SK-N-SH treated with all-trans-retinoic acid at 6 μM for 48 hours (cell line): ENCODE data around the gene OSCP1.

Source experiments
- ATAC-seq: fragments of 200-7000 bp; cut with Tn5 transposase; 3 replicates; pipeline ENCODE4 v1.9.1; 2020; ENCODE audit warnings: mild to moderate bottlenecking, moderate library complexity
- ARNTL ChIP-seq: fragments of 450-650 bp; formaldehyde crosslinking; IDR thresholded peaks from 2 replicates; pipeline ENCODE4 v1.5.0; 2020; ENCODE audit warnings: low read depth, mild to moderate bottlenecking, moderate library complexity, borderline replicate concordance
- BACH2 ChIP-seq: fragments of 250-450 bp; sonication (Bioruptor Pico); IDR thresholded peaks from 2 replicates; pipeline ENCODE4 v1.9.0; 2021; ENCODE audit warnings: mild to moderate bottlenecking, borderline replicate concordance
- CSDC2 ChIP-seq: fragments of 250-450 bp; sonication (Bioruptor Pico); IDR thresholded peaks from 2 replicates; pipeline ENCODE4 v1.5.0; 2020; ENCODE audit warnings: mild to moderate bottlenecking, moderate library complexity
- ESRRG ChIP-seq: fragments of 250-450 bp; sonication (Bioruptor Pico); IDR thresholded peaks from 2 replicates; pipeline ENCODE4 v1.6.1; 2021; ENCODE audit warnings: mild to moderate bottlenecking
- GLIS3 ChIP-seq: fragments of 250-450 bp; sonication (Bioruptor Pico); IDR thresholded peaks from 2 replicates; pipeline ENCODE4 v1.5.0; 2020; ENCODE audit warnings: mild to moderate bottlenecking, moderate library complexity
- ISL1 ChIP-seq: fragments of 250-450 bp; sonication (Bioruptor Pico); IDR thresholded peaks from 2 replicates; pipeline ENCODE4 v2.1.2; 2022; ENCODE audit warnings: mild to moderate bottlenecking, moderate library complexity
- OSR1 ChIP-seq: fragments of 250-450 bp; sonication (Bioruptor Pico); IDR thresholded peaks from 2 replicates; pipeline ENCODE4 v1.8.0; 2022; ENCODE audit warnings: moderate library complexity, mild to moderate bottlenecking, inconsistent platforms
- PPARA ChIP-seq: fragments of 250-450 bp; sonication (Bioruptor Pico); IDR thresholded peaks from 2 replicates; pipeline ENCODE4 v1.5.0; 2020; ENCODE audit warnings: mild to moderate bottlenecking, borderline replicate concordance
- RARB ChIP-seq: fragments of 250-450 bp; sonication (Bioruptor Pico); IDR thresholded peaks from 2 replicates; pipeline ENCODE4 v1.8.0; 2021; ENCODE audit warnings: mild to moderate bottlenecking, moderate library complexity
- SNAI2 ChIP-seq: fragments of 250-450 bp; sonication (Bioruptor Pico); IDR thresholded peaks from 2 replicates; pipeline ENCODE4 v1.5.0; 2020; ENCODE audit warnings: mild to moderate bottlenecking, moderate library complexity
- TCF4 ChIP-seq: fragments of 250-450 bp; sonication (Bioruptor Pico); IDR thresholded peaks from 2 replicates; pipeline ENCODE4 v1.8.0; 2021; ENCODE audit warnings: mild to moderate bottlenecking, moderate library complexity, borderline replicate concordance
- TOX ChIP-seq: fragments of 250-450 bp; sonication (Bioruptor Pico); IDR thresholded peaks from 2 replicates; pipeline ENCODE4 v1.8.0; 2021; ENCODE audit warnings: mild to moderate bottlenecking, moderate library complexity, borderline replicate concordance
- ZC3H10 ChIP-seq: fragments of 250-450 bp; sonication (Bioruptor Pico); IDR thresholded peaks from 2 replicates; pipeline ENCODE4 v1.5.1; 2021; ENCODE audit warnings: mild to moderate bottlenecking, moderate library complexity
- ZFP3 ChIP-seq: fragments of 250-450 bp; sonication (Bioruptor Pico); IDR thresholded peaks from 2 replicates; pipeline ENCODE4 v1.5.0; 2020; ENCODE audit warnings: mild to moderate bottlenecking, moderate library complexity
- ZFP30 ChIP-seq: fragments of 450-650 bp; formaldehyde crosslinking; IDR thresholded peaks from 2 replicates; pipeline ENCODE4 v1.5.0; 2022; ENCODE audit warnings: mild to moderate bottlenecking, moderate library complexity
- ZNF565 ChIP-seq: fragments of 450-650 bp; formaldehyde crosslinking; conservative IDR thresholded peaks from 2 replicates; pipeline ENCODE4 v1.5.0; 2020; ENCODE audit warnings: low read depth, mild to moderate bottlenecking, moderate library complexity
- ZNF70 ChIP-seq: fragments of 450-650 bp; formaldehyde crosslinking; IDR thresholded peaks from 2 replicates; pipeline ENCODE4 v1.5.0; 2020; ENCODE audit warnings: mild to moderate bottlenecking, moderate library complexity
- ZNF8 ChIP-seq: fragments of 450-650 bp; formaldehyde crosslinking; IDR thresholded peaks from 2 replicates; pipeline ENCODE4 v1.5.0; 2020; ENCODE audit warnings: mild to moderate bottlenecking, moderate library complexity
- TF ChIP-seq, protein P1 (sequence below): fragments of 250-450 bp; sonication (Bioruptor Pico); IDR thresholded peaks from 2 replicates; pipeline ENCODE4 v1.8.0; 2020; ENCODE audit warnings: mild to moderate bottlenecking, moderate library complexity, borderline replicate concordance
- TF ChIP-seq, protein P2 (sequence below): fragments of 250-450 bp; sonication (Bioruptor Pico); IDR thresholded peaks from 2 replicates; pipeline ENCODE4 v1.5.1; 2020; ENCODE audit warnings: low read depth, mild to moderate bottlenecking, moderate library complexity
- TF ChIP-seq, protein P3 (sequence below): fragments of 250-450 bp; sonication (Bioruptor Pico); IDR thresholded peaks from 2 replicates; pipeline ENCODE4 v1.5.0; 2020; ENCODE audit warnings: mild to moderate bottlenecking, moderate library complexity
- TF ChIP-seq, protein P4 (sequence below): fragments of 250-450 bp; sonication (Bioruptor Pico); IDR thresholded peaks from 2 replicates; pipeline ENCODE4 v1.5.1; 2021; ENCODE audit warnings: mild to moderate bottlenecking, moderate library complexity
- TF ChIP-seq, protein P5 (sequence below): fragments of 250-450 bp; sonication (Bioruptor Pico); IDR thresholded peaks from 2 replicates; pipeline ENCODE4 v1.8.0; 2021; ENCODE audit warnings: low read depth, mild to moderate bottlenecking, moderate library complexity, borderline replicate concordance

The OSCP1 gene

DNA sequence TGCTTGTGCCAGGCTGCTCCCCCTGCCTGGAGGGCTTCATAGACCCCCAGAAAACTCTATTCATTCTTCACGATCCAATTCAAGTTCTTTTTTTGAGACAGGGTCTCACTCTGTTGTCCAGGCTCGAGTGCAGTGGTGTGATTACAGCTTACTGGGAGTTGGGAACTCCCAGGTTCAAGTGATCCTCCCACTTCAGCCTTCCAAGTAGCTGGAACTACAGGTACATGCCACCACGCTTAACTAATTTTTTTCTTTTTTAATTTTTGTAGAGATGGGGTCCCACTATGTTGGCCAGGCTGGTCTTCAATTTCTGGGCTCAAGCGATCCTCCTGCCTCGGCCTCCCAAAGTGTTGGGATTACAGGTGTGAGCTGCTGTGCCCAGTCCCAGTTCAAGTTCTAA is 68.8 kb downstream of the OSCP1 start:
- TF ChIP-seq BACH2 (CRISPR knock-in tag), result no peak
- TF ChIP-seq RARB (CRISPR knock-in tag), result no peak
- TF ChIP-seq ZNF8, result no peak
- TF ChIP-seq, protein P1, sequence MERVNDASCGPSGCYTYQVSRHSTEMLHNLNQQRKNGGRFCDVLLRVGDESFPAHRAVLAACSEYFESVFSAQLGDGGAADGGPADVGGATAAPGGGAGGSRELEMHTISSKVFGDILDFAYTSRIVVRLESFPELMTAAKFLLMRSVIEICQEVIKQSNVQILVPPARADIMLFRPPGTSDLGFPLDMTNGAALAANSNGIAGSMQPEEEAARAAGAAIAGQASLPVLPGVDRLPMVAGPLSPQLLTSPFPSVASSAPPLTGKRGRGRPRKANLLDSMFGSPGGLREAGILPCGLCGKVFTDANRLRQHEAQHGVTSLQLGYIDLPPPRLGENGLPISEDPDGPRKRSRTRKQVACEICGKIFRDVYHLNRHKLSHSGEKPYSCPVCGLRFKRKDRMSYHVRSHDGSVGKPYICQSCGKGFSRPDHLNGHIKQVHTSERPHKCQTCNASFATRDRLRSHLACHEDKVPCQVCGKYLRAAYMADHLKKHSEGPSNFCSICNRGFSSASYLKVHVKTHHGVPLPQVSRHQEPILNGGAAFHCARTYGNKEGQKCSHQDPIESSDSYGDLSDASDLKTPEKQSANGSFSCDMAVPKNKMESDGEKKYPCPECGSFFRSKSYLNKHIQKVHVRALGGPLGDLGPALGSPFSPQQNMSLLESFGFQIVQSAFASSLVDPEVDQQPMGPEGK (CRISPR knock-in tag), result no peak
- TF ChIP-seq ZFP30 (CRISPR knock-in tag), result no peak
- TF ChIP-seq, protein P2, sequence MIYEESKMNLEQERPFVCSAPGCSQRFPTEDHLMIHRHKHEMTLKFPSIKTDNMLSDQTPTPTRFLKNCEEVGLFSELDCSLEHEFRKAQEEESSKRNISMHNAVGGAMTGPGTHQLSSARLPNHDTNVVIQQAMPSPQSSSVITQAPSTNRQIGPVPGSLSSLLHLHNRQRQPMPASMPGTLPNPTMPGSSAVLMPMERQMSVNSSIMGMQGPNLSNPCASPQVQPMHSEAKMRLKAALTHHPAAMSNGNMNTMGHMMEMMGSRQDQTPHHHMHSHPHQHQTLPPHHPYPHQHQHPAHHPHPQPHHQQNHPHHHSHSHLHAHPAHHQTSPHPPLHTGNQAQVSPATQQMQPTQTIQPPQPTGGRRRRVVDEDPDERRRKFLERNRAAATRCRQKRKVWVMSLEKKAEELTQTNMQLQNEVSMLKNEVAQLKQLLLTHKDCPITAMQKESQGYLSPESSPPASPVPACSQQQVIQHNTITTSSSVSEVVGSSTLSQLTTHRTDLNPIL (CRISPR knock-in tag), result no peak
- TF ChIP-seq, protein P3, sequence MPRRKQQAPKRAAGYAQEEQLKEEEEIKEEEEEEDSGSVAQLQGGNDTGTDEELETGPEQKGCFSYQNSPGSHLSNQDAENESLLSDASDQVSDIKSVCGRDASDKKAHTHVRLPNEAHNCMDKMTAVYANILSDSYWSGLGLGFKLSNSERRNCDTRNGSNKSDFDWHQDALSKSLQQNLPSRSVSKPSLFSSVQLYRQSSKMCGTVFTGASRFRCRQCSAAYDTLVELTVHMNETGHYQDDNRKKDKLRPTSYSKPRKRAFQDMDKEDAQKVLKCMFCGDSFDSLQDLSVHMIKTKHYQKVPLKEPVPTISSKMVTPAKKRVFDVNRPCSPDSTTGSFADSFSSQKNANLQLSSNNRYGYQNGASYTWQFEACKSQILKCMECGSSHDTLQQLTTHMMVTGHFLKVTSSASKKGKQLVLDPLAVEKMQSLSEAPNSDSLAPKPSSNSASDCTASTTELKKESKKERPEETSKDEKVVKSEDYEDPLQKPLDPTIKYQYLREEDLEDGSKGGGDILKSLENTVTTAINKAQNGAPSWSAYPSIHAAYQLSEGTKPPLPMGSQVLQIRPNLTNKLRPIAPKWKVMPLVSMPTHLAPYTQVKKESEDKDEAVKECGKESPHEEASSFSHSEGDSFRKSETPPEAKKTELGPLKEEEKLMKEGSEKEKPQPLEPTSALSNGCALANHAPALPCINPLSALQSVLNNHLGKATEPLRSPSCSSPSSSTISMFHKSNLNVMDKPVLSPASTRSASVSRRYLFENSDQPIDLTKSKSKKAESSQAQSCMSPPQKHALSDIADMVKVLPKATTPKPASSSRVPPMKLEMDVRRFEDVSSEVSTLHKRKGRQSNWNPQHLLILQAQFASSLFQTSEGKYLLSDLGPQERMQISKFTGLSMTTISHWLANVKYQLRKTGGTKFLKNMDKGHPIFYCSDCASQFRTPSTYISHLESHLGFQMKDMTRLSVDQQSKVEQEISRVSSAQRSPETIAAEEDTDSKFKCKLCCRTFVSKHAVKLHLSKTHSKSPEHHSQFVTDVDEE (CRISPR knock-in tag), result no peak
- TF ChIP-seq OSR1 (CRISPR knock-in tag), result no peak
- no peak for TF ChIP-seq ZNF70 (CRISPR knock-in tag)
- TF ChIP-seq ARNTL (CRISPR knock-in tag), result no peak
- no peak for TF ChIP-seq ZC3H10
- no peak for TF ChIP-seq TCF4 (CRISPR knock-in tag)
- no peak for TF ChIP-seq TOX (CRISPR knock-in tag)
- no peak for TF ChIP-seq GLIS3 (CRISPR knock-in tag)
- TF ChIP-seq, protein P4, sequence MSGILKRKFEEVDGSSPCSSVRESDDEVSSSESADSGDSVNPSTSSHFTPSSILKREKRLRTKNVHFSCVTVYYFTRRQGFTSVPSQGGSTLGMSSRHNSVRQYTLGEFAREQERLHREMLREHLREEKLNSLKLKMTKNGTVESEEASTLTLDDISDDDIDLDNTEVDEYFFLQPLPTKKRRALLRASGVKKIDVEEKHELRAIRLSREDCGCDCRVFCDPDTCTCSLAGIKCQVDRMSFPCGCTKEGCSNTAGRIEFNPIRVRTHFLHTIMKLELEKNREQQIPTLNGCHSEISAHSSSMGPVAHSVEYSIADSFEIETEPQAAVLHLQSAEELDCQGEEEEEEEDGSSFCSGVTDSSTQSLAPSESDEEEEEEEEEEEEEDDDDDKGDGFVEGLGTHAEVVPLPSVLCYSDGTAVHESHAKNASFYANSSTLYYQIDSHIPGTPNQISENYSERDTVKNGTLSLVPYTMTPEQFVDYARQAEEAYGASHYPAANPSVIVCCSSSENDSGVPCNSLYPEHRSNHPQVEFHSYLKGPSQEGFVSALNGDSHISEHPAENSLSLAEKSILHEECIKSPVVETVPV (CRISPR knock-in tag), result no peak
- no peak for TF ChIP-seq ZFP3 (CRISPR knock-in tag)
- no peak for TF ChIP-seq ZNF565 (CRISPR knock-in tag)
- ATAC-seq, result no peak

DNA sequence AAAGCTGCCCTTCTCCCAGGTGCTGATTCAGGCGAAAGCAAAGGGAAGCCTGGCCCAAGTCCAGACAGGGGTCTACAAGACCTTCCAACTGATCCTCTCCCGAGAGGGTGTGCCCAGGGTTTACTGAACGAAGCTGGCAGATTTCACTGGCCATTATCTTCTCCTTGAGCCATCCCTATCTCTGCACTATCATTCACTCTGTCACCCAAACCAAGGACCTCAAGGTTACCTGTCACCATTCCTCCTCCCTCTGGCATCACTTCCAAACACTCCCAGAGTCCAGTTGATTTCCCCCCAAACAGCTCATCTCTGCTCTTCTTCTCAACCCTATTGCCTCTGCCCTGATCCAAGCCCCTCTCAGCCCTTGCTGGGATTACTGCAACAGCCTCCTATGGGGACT is 69.5 kb downstream of the OSCP1 start:
- ATAC-seq, result no peak
- TF ChIP-seq ZC3H10 (no peak), GLIS3 (CRISPR knock-in tag) (no peak), ZFP30 (CRISPR knock-in tag) (no peak), ZNF8 (no peak)
- TF ChIP-seq, protein P5, sequence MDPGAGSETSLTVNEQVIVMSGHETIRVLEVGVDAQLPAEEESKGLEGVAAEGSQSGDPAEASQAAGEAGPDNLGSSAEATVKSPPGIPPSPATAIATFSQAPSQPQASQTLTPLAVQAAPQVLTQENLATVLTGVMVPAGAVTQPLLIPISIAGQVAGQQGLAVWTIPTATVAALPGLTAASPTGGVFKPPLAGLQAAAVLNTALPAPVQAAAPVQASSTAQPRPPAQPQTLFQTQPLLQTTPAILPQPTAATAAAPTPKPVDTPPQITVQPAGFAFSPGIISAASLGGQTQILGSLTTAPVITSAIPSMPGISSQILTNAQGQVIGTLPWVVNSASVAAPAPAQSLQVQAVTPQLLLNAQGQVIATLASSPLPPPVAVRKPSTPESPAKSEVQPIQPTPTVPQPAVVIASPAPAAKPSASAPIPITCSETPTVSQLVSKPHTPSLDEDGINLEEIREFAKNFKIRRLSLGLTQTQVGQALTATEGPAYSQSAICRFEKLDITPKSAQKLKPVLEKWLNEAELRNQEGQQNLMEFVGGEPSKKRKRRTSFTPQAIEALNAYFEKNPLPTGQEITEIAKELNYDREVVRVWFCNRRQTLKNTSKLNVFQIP, result no peak
- TF ChIP-seq, protein P1 (CRISPR knock-in tag), result no peak

DNA sequence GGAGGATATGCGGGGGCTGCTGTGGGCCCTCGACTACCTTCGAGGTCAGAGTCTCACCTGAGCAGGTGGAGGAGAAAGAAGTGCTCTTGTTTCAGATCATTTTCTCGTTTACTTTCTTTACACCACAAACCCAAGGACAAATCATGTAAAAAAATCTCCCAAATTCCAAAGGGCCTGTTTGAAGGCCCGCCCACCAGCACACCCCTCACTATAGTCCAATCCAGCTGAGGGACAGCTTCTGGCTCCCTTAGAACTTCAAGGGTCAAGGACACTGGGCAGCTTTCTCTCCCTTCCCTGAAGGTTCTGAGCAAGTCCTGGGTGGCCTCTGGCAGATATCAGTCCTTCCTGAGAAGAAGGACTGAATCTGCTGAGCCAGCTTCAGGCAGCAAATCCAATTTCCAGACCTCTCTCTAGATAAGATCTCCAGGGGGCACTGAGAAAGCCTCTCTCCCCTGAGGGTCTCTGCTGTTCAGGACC is 70.1 kb downstream of the OSCP1 start:
- no peak for ATAC-seq
- TF ChIP-seq CSDC2 (CRISPR knock-in tag) (no peak), ISL1 (CRISPR knock-in tag) (no peak), PPARA (no peak), BACH2 (CRISPR knock-in tag) (no peak), TCF4 (CRISPR knock-in tag) (no peak), RARB (CRISPR knock-in tag) (no peak), ESRRG (no peak), GLIS3 (CRISPR knock-in tag) (no peak), TOX (CRISPR knock-in tag) (no peak), ZNF8 (no peak), ZNF565 (CRISPR knock-in tag) (no peak), ZFP3 (CRISPR knock-in tag) (no peak), OSR1 (CRISPR knock-in tag) (no peak), ZFP30 (CRISPR knock-in tag) (no peak), SNAI2 (CRISPR knock-in tag) (no peak)
- TF ChIP-seq, protein P2 (CRISPR knock-in tag), result no peak
- TF ChIP-seq, protein P5, result no peak
